ENCODE measurements around the gene EP300. TPM values are rescaled to one million over a fixed set of nuclear protein-coding genes. Genes with fewer than 3 reads are reported as not detected.
"Not testable (repeated sequence)": the region's sequence is repeated elsewhere in the genome, so short reads cannot be mapped to it uniquely, and the experiment has no call there.

EP300 gene
- total RNA-seq, 1 experiment from 2014 or later, result 17.8 TPM

GRCh38 chr22:41047801-41048211 lies 44.6 kb upstream of the EP300 start:
- no peak overlapping the region for H3K9ac ChIP-seq (ENCODE audit: low read length)
- intact Hi-C loops (cut with micrococcal nuclease), result no loop called here
- H3F3A ChIP-seq (ENCODE audit: low read length, unreplicated experiment), result no peaks in the 10 kb centered on the region
- H4K20me1 ChIP-seq (ENCODE audit: low read length), result no peaks in the 10 kb centered on the region
- BruUV-seq (replicated peaks), result no TSS peak
- H3K4me1 ChIP-seq (ENCODE audit: insufficient read depth, low read length), result 0 out of 2 replicates have a peak, but pooled peaks cover 4% of the 10 kb centered on the region
- H3K36me3 ChIP-seq (ENCODE audit: low read depth, low read length), result no peaks in the 10 kb centered on the region
- no peak overlapping the region for H3K4me2 ChIP-seq (ENCODE audit: low read length)
- no peaks in the 10 kb centered on the region for H3K27me3 ChIP-seq (ENCODE audit: low read length)
- no peaks in the 10 kb centered on the region for H3K9me2 ChIP-seq (replicated peaks; ENCODE audit: low read length)
- H3K79me2 ChIP-seq (ENCODE audit: low read length), result no peaks in the 10 kb centered on the region
- no peak overlapping the region for H3K27ac ChIP-seq (ENCODE audit: low read length)
- H2AFZ ChIP-seq (ENCODE audit: low read length), result no peak overlapping the region
- no peak for TF ChIP-seq CTCF (conservative IDR thresholded peaks at IDR 0.05; ENCODE audit: low read depth, low read length)
- no peak for TF ChIP-seq EZH2phosphoT487 (IDR thresholded peaks at IDR 0.05; ENCODE audit: borderline replicate concordance, low read length)
- no peak for TF ChIP-seq EZH2 (IDR thresholded peaks at IDR 0.05; ENCODE audit: low read length, unreplicated experiment)
- DNase-seq, result no peak
- no peak overlapping the region for H3K4me3 ChIP-seq (ENCODE audit: low read length)
- ChIA-PET CTCF (no interaction called here), POLR2A (ENCODE audit: unreplicated experiment) (no interaction called here)
- no peak for ATAC-seq
- H3K9me3 ChIP-seq (ENCODE audit: low read length), result no peaks in the 10 kb centered on the region

- H2AFZ ChIP-seq (ENCODE audit: low read length); H3K4me2 ChIP-seq (ENCODE audit: low read length); H3K79me2 ChIP-seq (ENCODE audit: low read length); H3K9ac ChIP-seq (ENCODE audit: low read length); H4K20me1 ChIP-seq (ENCODE audit: low read length); DNase-seq; H3K36me3 ChIP-seq (ENCODE audit: low read depth, low read length); H3F3A ChIP-seq (ENCODE audit: low read length, unreplicated experiment); H3K27me3 ChIP-seq (ENCODE audit: low read length); H3K9me3 ChIP-seq (ENCODE audit: low read length); ATAC-seq; H3K4me3 ChIP-seq (ENCODE audit: low read length); H3K9me2 ChIP-seq (replicated peaks; ENCODE audit: low read length); BruUV-seq (replicated peaks); H3K4me1 ChIP-seq (ENCODE audit: insufficient read depth, low read length); POLR2A ChIA-PET (ENCODE audit: unreplicated experiment); CTCF ChIA-PET; H3K27ac ChIP-seq (ENCODE audit: low read length); intact Hi-C loops (cut with micrococcal nuclease): not testable (repeated sequence)
Measured at GRCh38 chr22:41048345-41048744, 44.0 kb upstream of the EP300 start.

GRCh38 chr22:41048791-41049717 lies 43.3 kb upstream of the EP300 start:
- TF ChIP-seq CTCF (conservative IDR thresholded peaks at IDR 0.05; ENCODE audit: low read depth, low read length), result no peak
- TF ChIP-seq EZH2 (IDR thresholded peaks at IDR 0.05; ENCODE audit: low read length, unreplicated experiment), result no peak
- no peak for TF ChIP-seq EZH2phosphoT487 (IDR thresholded peaks at IDR 0.05; ENCODE audit: borderline replicate concordance, low read length)
- intact Hi-C loops (cut with micrococcal nuclease), result no loop called here
- CTCF ChIA-PET, result no interaction called here
- no peak overlapping the region for H3K4me3 ChIP-seq (ENCODE audit: low read length)
- H3K79me2 ChIP-seq (ENCODE audit: low read length), result no peaks in the 10 kb centered on the region
- 0 out of 2 replicates have a peak overlapping the region, but pooled peaks have one; percentile 34 for H2AFZ ChIP-seq (ENCODE audit: low read length)
- H3K9me3 ChIP-seq (ENCODE audit: low read length), result no peaks in the 10 kb centered on the region
- H3K27me3 ChIP-seq (ENCODE audit: low read length), result no peaks in the 10 kb centered on the region
- no TSS peak for BruUV-seq (replicated peaks)
- H3K9ac ChIP-seq (ENCODE audit: low read length), result no peak overlapping the region
- H3F3A ChIP-seq (ENCODE audit: low read length, unreplicated experiment), result no peaks in the 10 kb centered on the region
- no peaks in the 10 kb centered on the region for H3K36me3 ChIP-seq (ENCODE audit: low read depth, low read length)
- no peak for DNase-seq
- H3K4me2 ChIP-seq (ENCODE audit: low read length), result no peak overlapping the region
- POLR2A ChIA-PET (ENCODE audit: unreplicated experiment), result no interaction called here
- H3K4me1 ChIP-seq (ENCODE audit: insufficient read depth, low read length), result 0 out of 2 replicates have a peak, but pooled peaks cover 6% of the 10 kb centered on the region
- no peaks in the 10 kb centered on the region for H4K20me1 ChIP-seq (ENCODE audit: low read length)
- H3K9me2 ChIP-seq (replicated peaks; ENCODE audit: low read length), result no peaks in the 10 kb centered on the region
- no peak overlapping the region for H3K27ac ChIP-seq (ENCODE audit: low read length)
- ATAC-seq, result no peak

DNA sequence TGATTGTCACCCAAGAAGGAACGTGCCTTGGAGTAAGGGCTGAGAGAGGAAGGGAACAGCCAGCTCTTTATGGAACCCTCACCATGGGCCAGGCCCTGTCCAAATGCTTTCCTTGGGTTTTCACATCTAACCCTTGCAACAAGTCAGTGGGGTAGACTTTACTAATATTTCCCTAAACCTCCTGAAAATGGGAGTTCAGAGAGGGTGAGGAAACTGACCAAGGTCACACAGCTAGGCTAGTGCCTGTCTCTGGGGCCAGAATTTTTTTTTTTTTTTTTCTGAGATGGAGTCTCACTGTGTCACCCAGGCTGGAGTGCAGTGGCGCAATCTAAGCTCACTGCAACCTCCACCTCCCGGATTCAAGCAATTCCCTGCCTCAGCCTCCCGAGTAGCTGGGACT lies 42.6 kb upstream of the EP300 start:
- H2AFZ ChIP-seq (ENCODE audit: low read length); H3F3A ChIP-seq (ENCODE audit: low read length, unreplicated experiment); DNase-seq; H3K9me2 ChIP-seq (replicated peaks; ENCODE audit: low read length); POLR2A ChIA-PET (ENCODE audit: unreplicated experiment); H3K9ac ChIP-seq (ENCODE audit: low read length); H4K20me1 ChIP-seq (ENCODE audit: low read length); ATAC-seq; intact Hi-C loops (cut with micrococcal nuclease); BruUV-seq (replicated peaks); H3K27ac ChIP-seq (ENCODE audit: low read length); H3K4me1 ChIP-seq (ENCODE audit: insufficient read depth, low read length); CTCF ChIA-PET; H3K4me2 ChIP-seq (ENCODE audit: low read length); H3K79me2 ChIP-seq (ENCODE audit: low read length); H3K4me3 ChIP-seq (ENCODE audit: low read length); H3K36me3 ChIP-seq (ENCODE audit: low read depth, low read length); H3K9me3 ChIP-seq (ENCODE audit: low read length); H3K27me3 ChIP-seq (ENCODE audit: low read length): not testable (repeated sequence)
